ENCODE results near the gene SIX3.

SIX3 gene

GRCh38 chr2:44941551-44942234 is at the start of gene SIX3:
Gene SIX3 (plus strand): TSS chr2:44941702. CDS start chr2:44942105, 403 bp downstream.
- peak; percentile 44 for DNase-seq (ENCODE audit: low spot score)

GRCh38 chr2:44894058-44894457 is 47.4 kb upstream of the SIX3 start:
- DNase-seq (ENCODE audit: low spot score), result no peak

DNA sequence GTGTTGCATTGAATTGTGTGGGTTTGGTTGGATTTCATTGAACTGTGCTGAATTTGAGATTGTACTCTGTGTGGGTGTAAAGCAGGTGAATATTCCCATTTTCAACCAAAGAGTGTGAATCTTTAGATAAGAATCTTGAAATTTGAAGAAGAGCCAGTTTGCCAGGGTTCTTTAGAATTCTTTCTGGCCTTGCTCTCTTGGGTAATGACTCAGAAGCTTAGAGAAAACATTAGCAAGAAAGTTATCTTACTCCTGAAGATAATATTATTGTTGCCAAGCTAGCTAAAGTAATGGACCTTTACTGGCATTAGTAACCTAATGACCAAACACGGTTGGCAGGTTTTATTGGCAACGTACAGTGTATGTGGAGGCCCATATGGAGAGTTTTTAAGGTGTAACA is 46.4 kb upstream of the SIX3 start:
- DNase-seq (ENCODE audit: low spot score), result no peak

DNA sequence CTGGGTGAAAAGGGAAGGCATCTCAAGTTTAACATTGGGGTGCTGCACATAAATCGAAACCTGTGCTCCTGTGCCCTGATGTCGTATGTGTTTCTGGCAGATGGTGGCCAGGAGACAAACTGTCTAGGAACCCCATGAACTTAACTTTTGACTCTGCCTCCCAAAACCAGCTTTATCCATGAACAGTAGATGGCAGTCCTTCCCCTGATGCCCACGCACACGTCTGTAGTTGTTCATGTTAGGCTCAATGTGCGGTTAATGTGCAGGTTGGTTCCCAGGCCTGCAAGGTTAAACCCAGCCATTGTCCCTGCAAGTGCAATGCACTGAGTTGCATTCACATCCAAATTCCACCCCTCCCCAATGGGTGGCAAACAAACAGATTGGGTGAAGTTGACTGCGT is 44.1 kb upstream of the SIX3 start:
- no peak for DNase-seq (ENCODE audit: low spot score)

DNA sequence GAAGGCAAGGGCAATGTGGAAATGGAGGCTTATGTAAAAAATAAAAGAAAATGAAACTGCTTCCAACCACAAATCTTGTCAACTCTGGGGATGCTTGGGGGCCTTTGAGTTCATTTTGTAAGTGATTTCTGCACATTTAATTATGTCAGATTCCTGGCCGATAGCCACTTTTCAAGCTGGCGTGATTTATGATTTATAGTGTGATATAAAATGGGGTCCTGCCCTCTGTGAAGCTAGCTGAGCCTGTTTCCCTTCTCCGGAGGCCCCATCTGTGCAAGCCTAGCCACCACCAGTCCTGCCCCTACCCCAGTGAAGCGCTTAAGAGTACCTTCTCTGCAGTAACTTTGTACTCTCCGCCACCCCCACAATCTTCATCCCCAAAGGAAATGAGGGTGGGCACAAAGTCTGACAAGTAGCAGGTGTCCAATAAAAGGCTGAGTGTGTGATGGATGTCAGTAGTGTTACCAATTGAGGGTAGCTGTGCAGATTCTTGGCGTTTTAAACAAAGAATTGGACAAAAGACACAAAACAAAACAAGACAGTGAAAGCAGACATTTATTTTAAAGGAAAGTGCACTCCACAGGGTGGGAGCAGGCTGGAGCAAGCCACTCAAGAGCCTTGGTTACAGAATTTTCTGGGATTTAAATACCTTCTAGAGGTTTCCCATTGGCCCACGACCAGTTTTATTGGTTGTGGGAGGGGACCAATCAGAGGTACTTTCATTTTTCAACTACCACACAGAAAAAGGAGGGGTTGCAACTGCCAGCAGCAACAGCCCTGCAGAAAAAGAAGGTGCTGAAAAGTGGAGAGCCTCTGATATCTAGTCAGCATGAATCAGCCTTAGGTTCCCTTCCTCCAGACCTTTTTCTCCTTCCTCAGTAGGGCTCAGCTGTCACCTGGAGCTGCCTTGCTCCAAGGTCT is 39.0 kb upstream of the SIX3 start:
- no peak for DNase-seq (ENCODE audit: low spot score)

DNA sequence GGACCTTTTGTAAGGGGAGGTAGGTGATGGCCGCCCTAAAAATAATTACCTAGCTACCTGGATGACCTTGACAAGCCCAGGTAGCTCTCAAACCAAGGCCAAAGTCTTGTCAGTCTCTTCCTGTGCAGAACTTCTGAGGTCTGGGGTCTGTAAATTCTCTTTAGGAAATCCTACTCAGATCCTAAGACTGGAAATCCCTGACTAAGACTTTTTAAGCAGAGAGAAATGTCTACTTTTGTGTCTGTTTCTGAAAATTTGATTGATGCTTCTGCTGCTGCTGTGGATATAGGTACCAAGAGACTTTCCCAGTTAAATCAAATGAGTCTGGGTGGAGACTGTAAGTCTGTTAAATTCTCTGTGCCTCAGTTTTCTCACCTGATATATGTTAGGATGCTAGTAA is 36.9 kb upstream of the SIX3 start:
- DNase-seq (ENCODE audit: low spot score), result no peak

DNA sequence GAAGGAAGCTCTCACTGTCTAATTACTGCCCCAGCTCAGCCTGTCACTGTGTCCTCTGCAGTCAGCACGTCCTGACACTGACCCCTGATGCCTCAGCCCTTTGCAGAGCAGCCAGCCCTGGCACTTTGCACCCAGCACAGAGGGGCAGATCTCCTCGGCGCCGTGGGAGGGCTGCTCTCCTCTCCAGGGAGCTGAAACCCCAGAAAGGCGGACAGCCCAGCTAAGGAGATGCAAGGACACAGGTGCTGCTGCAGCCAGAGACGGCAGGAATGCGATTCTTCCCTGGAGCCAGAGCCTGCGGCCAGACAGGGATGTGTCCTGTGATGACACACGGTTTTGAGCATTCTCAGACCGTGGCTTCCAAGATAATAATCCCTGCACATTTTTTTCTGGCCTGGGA is 34.5 kb upstream of the SIX3 start:
- DNase-seq (ENCODE audit: low spot score), result no peak

DNA sequence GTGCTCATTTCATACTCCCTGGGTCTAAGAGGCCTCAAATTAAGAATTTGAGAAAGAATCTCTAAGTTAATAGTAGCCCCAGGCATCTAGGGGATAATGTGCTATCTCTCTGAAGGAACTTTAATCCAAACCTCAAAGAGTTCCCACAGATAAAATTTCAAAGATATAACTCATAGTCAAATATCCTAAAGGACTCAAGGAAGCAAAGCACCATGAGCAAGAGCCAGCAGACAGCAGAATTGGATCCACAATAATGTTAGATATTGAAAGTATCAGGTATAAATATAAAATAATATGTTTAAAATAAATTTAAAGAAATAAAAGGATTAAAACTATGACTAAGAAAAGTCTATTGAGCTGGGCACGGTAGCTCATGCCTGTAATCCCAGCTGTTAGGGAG is 31.7 kb upstream of the SIX3 start:
- DNase-seq (ENCODE audit: low spot score), result no peak

- DNase-seq (ENCODE audit: low spot score), result no peak
Measured at GRCh38 chr2:44912660-44913059, 28.8 kb upstream of the SIX3 start.

DNA sequence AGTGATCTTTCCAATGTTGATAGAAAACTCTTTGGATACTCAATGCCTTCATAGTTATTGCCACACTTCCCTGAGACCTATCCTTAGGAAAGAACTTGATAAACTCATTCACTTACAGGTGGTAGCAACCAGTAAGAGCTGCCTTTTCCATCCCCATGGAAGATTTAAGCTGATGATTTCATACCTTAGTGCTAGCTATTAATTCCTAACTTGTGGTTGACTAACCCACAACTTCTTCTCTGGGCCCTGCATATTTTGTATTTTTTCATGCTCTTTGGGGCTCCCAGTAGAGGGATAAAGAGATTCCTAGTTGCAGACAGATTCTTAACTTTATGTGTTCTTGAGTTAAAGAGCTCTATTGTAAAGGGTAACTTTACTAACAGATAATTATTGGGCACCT is 25.2 kb upstream of the SIX3 start:
- DNase-seq (ENCODE audit: low spot score), result no peak

DNA sequence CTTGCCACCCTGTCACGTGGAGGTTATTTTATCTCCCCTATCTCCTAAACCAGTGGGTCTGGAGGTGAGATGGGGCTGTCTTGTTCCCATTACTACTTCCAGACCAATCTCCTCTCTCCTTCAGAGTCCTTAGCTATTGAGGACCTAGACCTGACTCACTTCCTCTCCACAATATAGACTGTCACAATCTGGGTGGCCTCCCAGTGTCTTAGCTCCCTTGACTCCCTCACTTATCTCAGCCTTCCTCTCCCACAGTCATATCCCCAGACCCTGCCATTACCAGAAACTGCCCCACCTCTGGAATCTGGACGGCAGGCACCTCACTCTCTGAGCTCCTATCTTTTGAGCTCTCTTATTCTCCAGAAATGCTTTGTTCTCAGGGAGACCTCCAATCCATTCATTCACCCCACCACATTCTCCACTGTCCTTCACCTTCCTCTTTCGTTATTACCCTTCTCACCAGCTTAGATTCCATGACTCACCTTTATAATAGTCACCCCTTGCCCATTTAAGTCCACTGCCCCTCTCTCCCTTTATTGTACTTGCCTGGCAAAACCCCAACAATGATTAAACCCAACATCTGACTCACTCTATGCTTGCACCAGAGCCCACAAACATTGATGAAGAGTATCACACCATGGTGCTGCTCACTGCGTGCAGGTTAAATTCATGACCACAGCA is 23.3 kb upstream of the SIX3 start:
- no peak for DNase-seq (ENCODE audit: low spot score)

DNA sequence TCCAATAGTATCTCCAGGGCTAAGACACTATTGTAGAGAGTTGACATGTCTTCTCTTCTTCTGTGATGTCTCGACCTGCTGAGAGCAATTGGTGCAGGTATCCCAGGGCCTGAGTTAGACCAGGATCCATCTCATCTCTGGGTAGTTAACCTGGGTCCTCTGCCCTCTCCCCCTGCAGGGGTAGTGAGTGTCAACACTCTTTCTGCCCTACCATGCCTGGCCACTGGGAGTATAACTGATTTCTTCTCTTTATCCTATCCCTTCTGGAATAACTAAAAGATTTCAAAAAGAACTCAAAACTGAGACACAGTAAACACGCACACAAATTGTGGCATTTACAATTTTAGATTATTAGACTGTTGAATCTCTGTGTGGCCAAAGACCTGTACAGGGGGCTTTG is 20.8 kb upstream of the SIX3 start:
- no peak for DNase-seq (ENCODE audit: low spot score)

- DNase-seq (ENCODE audit: low spot score), result no peak
Measured at GRCh38 chr2:44922776-44923175, 18.7 kb upstream of the SIX3 start.

DNA sequence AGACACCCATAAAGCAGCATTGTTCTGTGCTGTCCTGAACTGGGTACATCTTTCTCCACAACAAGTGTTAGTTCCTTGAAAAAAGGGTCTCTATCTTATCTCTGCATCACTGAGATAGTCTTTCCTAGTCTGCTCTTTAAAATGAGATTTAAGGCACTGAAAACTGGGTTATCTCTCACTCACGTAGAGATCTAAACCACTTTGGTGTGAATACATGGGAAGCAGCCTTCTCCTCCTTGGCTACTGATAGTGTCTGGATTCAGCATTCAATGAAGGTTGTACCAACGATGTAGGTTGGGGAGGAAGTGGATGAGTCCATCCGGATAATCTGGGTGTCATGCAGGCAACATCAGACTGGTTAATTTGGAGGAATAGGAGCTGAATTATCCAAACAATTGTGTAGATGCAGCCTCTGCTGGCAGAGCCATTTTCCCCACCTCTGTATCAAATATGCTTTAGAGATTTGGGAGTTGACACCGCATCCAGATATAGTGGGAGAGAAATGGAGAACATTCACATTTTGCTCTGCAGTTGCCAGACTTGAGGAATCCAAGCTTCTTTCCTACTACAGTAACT is 15.9 kb upstream of the SIX3 start:
- no peak for DNase-seq (ENCODE audit: low spot score)

DNA sequence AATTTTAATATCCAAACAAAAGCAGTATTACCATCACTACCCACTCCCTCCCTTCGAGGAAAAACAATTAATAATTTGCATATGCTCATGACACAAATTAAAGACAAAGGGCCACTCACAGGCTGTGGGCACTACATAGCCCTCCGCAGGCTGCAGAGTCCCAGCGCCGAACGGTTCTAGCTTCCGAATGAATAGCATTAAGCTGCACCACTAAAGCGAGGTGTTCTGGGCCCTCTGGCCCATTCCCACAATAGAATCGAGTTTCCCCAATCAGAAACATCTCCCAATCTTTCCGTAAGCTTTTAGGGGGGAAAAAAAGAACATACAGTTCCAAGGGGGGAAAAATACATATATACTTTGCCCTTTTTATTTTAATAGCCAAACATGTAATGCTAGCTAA is 14.5 kb upstream of the SIX3 start:
- DNase-seq (ENCODE audit: low spot score), result no peak

- no peak for DNase-seq (ENCODE audit: low spot score)
Measured at GRCh38 chr2:44927985-44928482, 13.5 kb upstream of the SIX3 start.

- no peak for DNase-seq (ENCODE audit: low spot score)
Measured at GRCh38 chr2:44928483-44929158, 12.9 kb upstream of the SIX3 start.

- DNase-seq (ENCODE audit: low spot score), result no peak
Measured at GRCh38 chr2:44929159-44929734, 12.3 kb upstream of the SIX3 start.

DNA sequence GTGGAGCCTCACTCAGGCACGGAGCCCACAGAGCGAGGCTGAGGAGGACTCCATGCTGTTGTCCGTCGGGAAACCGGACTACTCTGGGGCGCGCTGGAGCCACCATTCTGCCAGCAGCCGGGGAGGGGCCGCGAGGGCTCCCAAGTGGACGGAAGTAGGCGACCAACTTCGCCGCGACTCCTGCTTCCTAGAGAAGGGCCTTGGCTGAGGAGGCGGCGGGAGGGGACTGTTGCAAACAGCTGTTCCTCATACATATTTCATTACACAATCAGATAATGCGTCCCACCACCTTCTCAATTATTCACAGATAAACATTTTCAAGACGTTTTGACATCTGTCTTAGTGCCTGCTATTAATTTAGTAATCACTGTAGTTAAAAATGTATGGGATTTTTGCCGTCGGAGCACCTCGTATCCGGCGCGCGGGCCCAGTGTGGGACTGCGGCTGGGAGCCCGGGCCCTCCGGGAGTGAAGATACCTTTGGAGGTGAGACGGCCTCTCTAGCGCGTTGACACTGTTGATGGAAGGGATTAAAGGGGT is 11.7 kb upstream of the SIX3 start:
- DNase-seq (ENCODE audit: low spot score), result no peak

GRCh38 chr2:44930274-44931197 is 11.0 kb upstream of the SIX3 start:
- DNase-seq (ENCODE audit: low spot score), result no peak
